Stimulated activated naive CD8-positive, alpha-beta T cell treated with anti-CD3 and anti-CD28 coated beads, Interleukin-15, amount 100 ng/mL, for 72 hours (primary cell): Measurements from ENCODE around the gene PDS5B.

Experiments
- ATAC-seq: fragments of 150-1000 bp; cut with Tn5 transposase; 2 replicates; pipeline ENCODE4 v1.10.0; 2021; ENCODE audit warnings: mild to moderate bottlenecking, moderate library complexity
- DNase-seq, 2 donors: peaks; one replicate each; pipeline ENCODE4 v3.0.0; 2021 to 2022
- H3K27ac Mint-ChIP-seq, 2 donors: one replicate each; pipeline ENCODE4 v1.8.0; 2022; ENCODE audit warnings: mild to moderate bottlenecking in 2 of 2, mixed read lengths in 2 of 2, moderate library complexity in 2 of 2
- H3K27me3 Mint-ChIP-seq: one replicate; pipeline ENCODE4 v1.8.0; 2022; ENCODE audit warnings: mixed read lengths
- H3K4me1 Mint-ChIP-seq: one replicate; pipeline ENCODE4 v1.8.0; 2022; ENCODE audit warnings: mild to moderate bottlenecking, mixed read lengths
- H3K4me3 Mint-ChIP-seq, 2 donors: one replicate each; pipeline ENCODE4 v1.8.0; 2022; ENCODE audit warnings: mild to moderate bottlenecking in 2 of 2, mixed read lengths in 2 of 2, moderate library complexity in 1 of 2
- H3K9me3 Mint-ChIP-seq, 2 donors: one replicate each; pipeline ENCODE4 v1.8.0; 2022; ENCODE audit warnings: mixed read lengths in 2 of 2

Gene PDS5B

DNA sequence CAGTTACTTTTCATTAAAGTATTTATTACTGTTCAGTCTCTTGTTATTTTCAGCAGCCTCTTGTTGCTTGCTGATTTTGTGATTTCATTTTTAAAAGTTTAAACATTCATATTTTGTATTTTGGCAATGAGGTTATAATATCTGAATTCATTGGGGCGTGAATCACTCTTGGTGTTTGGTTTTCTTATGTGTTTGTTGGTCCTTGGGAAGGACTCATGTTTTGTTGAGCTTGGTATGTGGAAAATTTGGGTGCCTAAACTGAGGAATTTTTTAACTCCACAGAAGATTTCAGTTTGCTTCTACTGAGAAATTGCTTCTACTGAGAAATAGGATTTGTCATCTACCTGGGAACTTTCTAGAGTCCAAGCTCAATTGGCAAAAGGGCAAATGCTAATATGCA is 38.2 kb downstream of the PDS5B start:
- no peak for ATAC-seq
- no peak overlapping the region for H3K4me3 Mint-ChIP-seq
- H3K4me1 Mint-ChIP-seq = peaks cover 45% of the 10 kb centered on the region
- H3K27me3 Mint-ChIP-seq = no peaks in the 10 kb centered on the region
- DNase-seq = no peak
- H3K27ac Mint-ChIP-seq = no peak overlapping the region
- peaks cover 13 to 31% of the 10 kb centered on the region in 2 donors for H3K9me3 Mint-ChIP-seq

DNA sequence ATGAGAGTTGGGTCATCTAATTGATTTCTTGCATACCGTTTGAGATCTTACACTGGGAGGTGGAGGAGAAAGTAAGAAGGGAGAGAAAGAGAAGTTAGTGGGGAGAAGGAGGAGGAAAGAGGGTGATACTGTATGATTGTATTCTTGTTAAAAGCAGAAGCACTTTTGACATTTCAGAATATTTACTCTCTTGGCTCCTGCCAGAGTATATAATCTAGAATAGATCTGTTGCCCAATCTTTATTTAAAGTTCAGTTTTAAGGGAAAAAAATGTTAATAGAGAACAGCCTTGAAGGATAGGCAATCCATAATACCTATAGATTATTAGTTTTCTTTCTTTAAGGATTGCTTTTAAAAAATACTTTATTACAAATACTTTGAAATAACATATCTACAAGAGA is 41.5 kb downstream of the PDS5B start:
- H3K4me3 Mint-ChIP-seq = no peak overlapping the region
- H3K27ac Mint-ChIP-seq = no peak overlapping the region
- peaks cover 42% of the 10 kb centered on the region for H3K4me1 Mint-ChIP-seq
- H3K27me3 Mint-ChIP-seq = no peaks in the 10 kb centered on the region
- DNase-seq (no peak), ATAC-seq (no peak)
- H3K9me3 Mint-ChIP-seq = peaks cover 5% of the 10 kb centered on the region in 2 donors

DNA sequence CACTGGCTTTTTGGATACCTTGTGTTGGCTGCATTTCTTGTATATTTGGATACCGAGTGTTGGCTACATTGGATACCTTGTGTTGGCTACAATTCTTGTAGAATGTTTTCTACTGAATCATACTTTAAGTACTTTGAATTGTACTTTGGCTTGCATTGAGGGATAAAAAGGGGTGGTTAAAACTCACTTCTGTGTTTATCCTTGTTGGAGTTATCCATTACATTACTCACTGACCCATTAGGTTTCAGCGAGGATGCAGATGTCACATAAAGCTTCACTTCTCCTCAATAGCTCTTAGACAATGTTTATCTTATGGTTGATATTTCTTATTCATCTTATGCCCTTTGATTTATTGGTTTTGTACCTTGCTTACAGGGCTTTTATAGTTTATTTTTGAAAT is 43.1 kb downstream of the PDS5B start:
- Mint-ChIP-seq H3K4me1 (peaks cover 38% of the 10 kb centered on the region), H3K27ac (no peak overlapping the region), H3K27me3 (no peaks in the 10 kb centered on the region), H3K9me3 (no peaks in the 10 kb centered on the region), H3K4me3 (no peak overlapping the region)
- ATAC-seq (no peak), DNase-seq (no peak)

DNA sequence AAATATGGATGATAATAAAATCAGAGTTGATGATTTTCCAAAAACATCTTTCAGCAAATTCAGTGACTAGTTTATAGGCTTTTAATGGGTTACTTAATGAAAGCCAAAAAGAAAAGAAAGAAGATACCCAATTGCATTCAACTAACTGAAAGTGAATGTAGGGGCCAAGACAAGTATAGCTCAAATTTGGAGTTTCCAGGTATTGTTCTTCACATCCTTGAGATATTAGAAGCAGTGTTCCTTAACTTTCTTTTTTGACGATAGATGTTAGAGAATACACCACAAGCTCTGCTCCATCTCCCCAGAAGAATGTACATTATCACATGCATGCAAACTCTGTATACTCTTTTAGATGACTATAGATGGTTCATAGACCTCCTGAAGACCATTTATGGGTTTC is 43.6 kb downstream of the PDS5B start:
- DNase-seq = no peak
- Mint-ChIP-seq H3K27me3 (no peaks in the 10 kb centered on the region), H3K4me3 (no peak overlapping the region), H3K9me3 (no peaks in the 10 kb centered on the region), H3K4me1 (peaks cover 33% of the 10 kb centered on the region), H3K27ac (no peak overlapping the region)
- ATAC-seq = no peak

DNA sequence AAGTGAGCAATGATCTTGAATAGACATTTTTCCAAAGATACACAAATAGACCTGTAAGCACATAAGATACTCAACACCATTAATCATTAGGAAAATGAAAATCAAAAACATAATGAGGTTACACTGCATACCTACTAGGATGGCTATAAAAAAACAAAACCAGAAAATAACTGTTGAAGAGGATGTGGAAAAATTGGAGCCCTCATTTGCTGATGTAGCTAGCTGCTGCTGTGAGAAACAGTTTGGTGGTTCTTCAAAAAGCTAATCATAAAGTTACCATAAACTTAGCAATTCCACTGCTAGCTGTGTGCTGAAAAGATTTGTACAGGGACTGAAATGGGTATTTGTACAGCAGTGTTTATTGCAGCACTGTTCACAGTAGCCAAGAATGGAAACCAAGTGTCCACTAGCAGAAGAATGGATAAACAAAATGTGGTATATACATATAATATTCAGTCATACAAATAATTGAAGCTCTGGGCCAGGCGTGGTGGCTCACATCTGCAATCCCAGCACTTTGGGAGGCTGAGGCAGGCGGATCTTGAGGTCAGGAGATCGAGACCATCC is 46.2 kb downstream of the PDS5B start:
- H3K9me3 Mint-ChIP-seq = no peaks in the 10 kb centered on the region
- no peaks in the 10 kb centered on the region for H3K27me3 Mint-ChIP-seq
- H3K27ac Mint-ChIP-seq = peak overlapping the region in 1 of 2 donors; percentile 35
- DNase-seq = no peak
- no peak for ATAC-seq
- peaks cover 20% of the 10 kb centered on the region for H3K4me1 Mint-ChIP-seq
- no peak overlapping the region for H3K4me3 Mint-ChIP-seq

DNA sequence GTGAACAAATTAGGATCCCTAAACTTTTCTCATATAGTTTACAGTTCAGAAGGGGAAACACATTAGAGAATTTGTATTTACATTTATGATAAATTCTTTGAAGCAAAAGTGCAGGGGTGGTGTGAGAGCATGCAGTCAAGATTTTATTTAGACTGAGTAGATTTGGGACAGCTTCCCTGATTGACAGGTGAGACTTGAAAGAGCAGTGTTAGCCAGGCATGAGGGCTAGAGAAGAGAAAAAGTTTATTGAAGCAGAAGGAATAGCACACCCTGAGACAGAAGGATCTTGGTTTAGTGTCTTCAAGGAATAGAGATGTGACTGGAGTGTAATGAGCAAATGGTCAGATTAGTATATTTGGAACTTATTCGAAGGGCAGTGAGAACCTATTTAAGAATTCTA is 50.5 kb downstream of the PDS5B start:
- DNase-seq (no peak), ATAC-seq (no peak)
- Mint-ChIP-seq H3K4me3 (no peak overlapping the region), H3K27ac (no peak overlapping the region), H3K9me3 (no peaks in the 10 kb centered on the region), H3K4me1 (peaks cover 22% of the 10 kb centered on the region), H3K27me3 (no peaks in the 10 kb centered on the region)

- Mint-ChIP-seq H3K27ac (no peak overlapping the region), H3K4me3 (no peak overlapping the region)
- DNase-seq = no peak
Observed at GRCh38 chr13:32638739-32639138, 52.5 kb downstream of the PDS5B start.

DNA sequence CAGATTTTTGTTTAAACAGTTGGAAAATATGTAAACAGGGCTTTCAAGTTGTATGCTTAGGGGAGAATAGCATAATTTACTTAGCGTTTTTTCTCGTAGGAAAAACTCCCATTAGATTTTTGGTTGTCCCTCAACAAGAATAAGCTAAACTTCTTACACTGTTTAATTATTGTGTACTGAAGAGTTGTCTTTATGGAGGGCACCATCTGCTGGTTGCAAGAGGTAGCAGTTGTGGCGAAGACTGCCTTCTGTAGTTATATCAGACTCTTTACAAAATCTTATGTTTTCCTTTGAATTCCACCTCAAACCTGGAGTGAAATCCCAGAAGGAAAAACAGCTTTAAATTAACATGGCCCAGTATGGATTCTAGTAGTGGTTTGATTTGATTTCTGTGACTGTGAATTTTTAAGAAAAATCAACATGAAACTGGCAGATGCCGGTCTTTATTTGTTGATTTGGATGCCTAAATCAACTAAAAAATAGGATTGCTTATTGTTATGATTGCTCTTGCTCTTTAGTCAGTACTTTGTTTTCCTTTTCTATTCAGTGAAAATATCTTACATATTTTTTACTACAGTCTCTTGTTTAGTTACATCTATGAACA is 53.4 kb downstream of the PDS5B start:
- H3K4me1 Mint-ChIP-seq = peaks cover 35% of the 10 kb centered on the region
- H3K9me3 Mint-ChIP-seq = no peaks in the 10 kb centered on the region
- no peaks in the 10 kb centered on the region for H3K27me3 Mint-ChIP-seq
- H3K27ac Mint-ChIP-seq = no peak overlapping the region
- DNase-seq = peak; percentile 10 to 18
- no peak overlapping the region for H3K4me3 Mint-ChIP-seq
- ATAC-seq = peak; percentile 76

More at GRCh38 chr13:32638739-32639138, 52.5 kb downstream of the PDS5B start:
- H3K9me3 Mint-ChIP-seq = no peaks in the 10 kb centered on the region
- no peak for ATAC-seq
- H3K4me1 Mint-ChIP-seq = peaks cover 31% of the 10 kb centered on the region
- no peaks in the 10 kb centered on the region for H3K27me3 Mint-ChIP-seq

- ATAC-seq (peak; percentile 44), DNase-seq (no peak)
- no peak overlapping the region for H3K4me3 Mint-ChIP-seq
- H3K27me3 Mint-ChIP-seq = no peaks in the 10 kb centered on the region
- no peaks in the 10 kb centered on the region for H3K9me3 Mint-ChIP-seq
- peaks cover 63% of the 10 kb centered on the region for H3K4me1 Mint-ChIP-seq
- H3K27ac Mint-ChIP-seq = no peak overlapping the region
Observed at GRCh38 chr13:32642316-32642715, 56.1 kb downstream of the PDS5B start.

- DNase-seq = no peak
- H3K9me3 Mint-ChIP-seq = no peaks in the 10 kb centered on the region
- H3K4me3 Mint-ChIP-seq = no peak overlapping the region
- no peaks in the 10 kb centered on the region for H3K27me3 Mint-ChIP-seq
- peak; percentile 60 for ATAC-seq
- H3K4me1 Mint-ChIP-seq = peaks cover 68% of the 10 kb centered on the region
- no peak overlapping the region for H3K27ac Mint-ChIP-seq
Observed at GRCh38 chr13:32642858-32643257, 56.6 kb downstream of the PDS5B start.

DNA sequence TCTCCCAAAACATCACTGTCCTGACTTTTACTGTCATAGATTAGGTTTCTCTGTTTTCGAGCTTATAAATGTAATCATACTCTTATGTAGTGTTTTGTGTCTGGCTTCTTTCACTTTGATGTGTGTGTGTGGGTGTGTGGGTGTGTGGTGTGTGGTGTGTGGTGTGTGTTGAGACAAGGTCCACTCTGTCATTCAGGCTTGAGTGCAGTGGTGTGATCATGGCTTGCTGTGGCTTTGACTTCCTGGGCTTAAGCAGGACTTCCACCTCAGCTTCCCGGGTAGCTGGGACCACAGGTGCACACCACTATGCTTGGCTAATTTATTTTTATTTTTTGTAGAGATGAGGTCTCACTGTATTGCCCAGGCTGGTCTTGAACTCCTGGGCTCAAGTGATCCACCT is 59.6 kb downstream of the PDS5B start:
- H3K27ac Mint-ChIP-seq = peak overlapping the region; percentile 1 to 82
- no peaks in the 10 kb centered on the region for H3K9me3 Mint-ChIP-seq
- peak overlapping the region; percentile 2 to 64 for H3K4me3 Mint-ChIP-seq
- peak; percentile 91 for ATAC-seq
- H3K4me1 Mint-ChIP-seq = peaks cover 88% of the 10 kb centered on the region
- peak; percentile 37 to 54 for DNase-seq
- no peaks in the 10 kb centered on the region for H3K27me3 Mint-ChIP-seq

- ATAC-seq (no peak), DNase-seq (no peak)
- Mint-ChIP-seq H3K4me1 (peaks cover 73% of the 10 kb centered on the region), H3K4me3 (no peak overlapping the region), H3K27ac (no peak overlapping the region), H3K9me3 (no peaks in the 10 kb centered on the region), H3K27me3 (no peaks in the 10 kb centered on the region)
Observed at GRCh38 chr13:32647926-32648325, 61.7 kb downstream of the PDS5B start.

- DNase-seq = peak; percentile 30 to 69
- peak; percentile 87 for ATAC-seq
- Mint-ChIP-seq H3K4me1 (peaks cover 45% of the 10 kb centered on the region), H3K27ac (no peak overlapping the region), H3K9me3 (peaks cover 3 to 8% of the 10 kb centered on the region in 2 donors), H3K27me3 (no peaks in the 10 kb centered on the region), H3K4me3 (no peak overlapping the region)
Observed at GRCh38 chr13:32650705-32651311, 64.6 kb downstream of the PDS5B start.

DNA sequence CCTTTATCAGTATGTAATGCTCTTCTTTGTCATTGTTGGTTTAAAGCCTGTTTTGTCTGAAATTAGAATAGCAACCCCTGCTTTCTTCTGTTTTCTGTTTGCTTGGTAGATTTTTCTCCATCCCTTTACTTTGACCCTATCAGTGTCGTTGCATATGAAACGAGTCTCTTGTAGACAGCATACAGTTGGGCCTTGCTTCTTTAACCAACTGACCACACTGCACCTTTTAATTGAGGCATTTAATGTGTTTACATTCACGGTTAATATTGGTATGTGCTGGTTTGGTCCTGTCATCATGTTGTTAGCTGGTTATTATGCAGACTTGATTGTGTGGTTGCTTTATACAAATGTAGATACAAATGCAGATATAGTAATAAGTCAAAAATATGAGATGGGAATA is 71.1 kb downstream of the PDS5B start:
- Mint-ChIP-seq H3K4me3 (no peak overlapping the region), H3K9me3 (peaks cover 8 to 10% of the 10 kb centered on the region in 2 donors), H3K4me1 (peaks cover 10% of the 10 kb centered on the region), H3K27ac (no peak overlapping the region), H3K27me3 (no peaks in the 10 kb centered on the region)
- ATAC-seq (no peak), DNase-seq (no peak)

GRCh38 chr13:32659736-32660135 is 73.5 kb downstream of the PDS5B start:
- no peak overlapping the region for H3K4me3 Mint-ChIP-seq
- H3K27me3 Mint-ChIP-seq = no peaks in the 10 kb centered on the region
- H3K9me3 Mint-ChIP-seq = peaks cover 2 to 10% of the 10 kb centered on the region in 2 donors
- H3K27ac Mint-ChIP-seq = no peak overlapping the region
- DNase-seq = no peak
- H3K4me1 Mint-ChIP-seq = peaks cover 10% of the 10 kb centered on the region
- ATAC-seq = no peak

DNA sequence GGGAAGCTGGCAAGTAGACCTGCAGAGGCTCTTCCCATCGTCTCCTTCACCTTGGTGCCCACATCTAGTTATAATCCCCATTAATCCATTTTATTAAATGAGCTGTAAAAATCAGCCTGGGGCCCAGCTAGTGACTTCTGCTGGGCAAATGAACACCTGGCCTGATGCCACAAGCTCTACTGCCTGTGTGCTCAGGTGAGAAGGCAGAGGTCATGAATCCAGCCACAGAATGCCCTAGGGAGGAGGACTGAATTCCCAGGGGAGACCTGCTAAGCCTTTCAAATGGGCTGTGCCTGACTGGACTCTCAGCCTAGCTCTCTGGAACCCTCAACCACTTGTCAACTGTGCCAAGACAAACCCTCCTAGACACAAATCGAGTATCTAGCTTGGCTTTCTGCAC is 74.0 kb downstream of the PDS5B start:
- H3K9me3 Mint-ChIP-seq = peaks cover 0 to 10% of the 10 kb centered on the region in 2 donors
- DNase-seq (no peak), ATAC-seq (no peak)
- no peak overlapping the region for H3K27ac Mint-ChIP-seq
- no peak overlapping the region for H3K4me3 Mint-ChIP-seq
- no peaks in the 10 kb centered on the region for H3K27me3 Mint-ChIP-seq
- peaks cover 10% of the 10 kb centered on the region for H3K4me1 Mint-ChIP-seq
